ELR (cell line): ENCODE results near the gene ZNF845.
A peak's percentile ranks its signal among the peaks of the same experiment; 100 is the strongest.
"Not testable (repeated sequence)": the region's sequence is repeated elsewhere in the genome, so short reads cannot be mapped to it uniquely, and the experiment has no call there.

ENCODE experiments used
- DNase-seq: peaks from one replicate; pipeline ENCODE4 v3.0.0-alpha.2; 2015; ENCODE audit warnings: low read depth

Gene ZNF845

DNA sequence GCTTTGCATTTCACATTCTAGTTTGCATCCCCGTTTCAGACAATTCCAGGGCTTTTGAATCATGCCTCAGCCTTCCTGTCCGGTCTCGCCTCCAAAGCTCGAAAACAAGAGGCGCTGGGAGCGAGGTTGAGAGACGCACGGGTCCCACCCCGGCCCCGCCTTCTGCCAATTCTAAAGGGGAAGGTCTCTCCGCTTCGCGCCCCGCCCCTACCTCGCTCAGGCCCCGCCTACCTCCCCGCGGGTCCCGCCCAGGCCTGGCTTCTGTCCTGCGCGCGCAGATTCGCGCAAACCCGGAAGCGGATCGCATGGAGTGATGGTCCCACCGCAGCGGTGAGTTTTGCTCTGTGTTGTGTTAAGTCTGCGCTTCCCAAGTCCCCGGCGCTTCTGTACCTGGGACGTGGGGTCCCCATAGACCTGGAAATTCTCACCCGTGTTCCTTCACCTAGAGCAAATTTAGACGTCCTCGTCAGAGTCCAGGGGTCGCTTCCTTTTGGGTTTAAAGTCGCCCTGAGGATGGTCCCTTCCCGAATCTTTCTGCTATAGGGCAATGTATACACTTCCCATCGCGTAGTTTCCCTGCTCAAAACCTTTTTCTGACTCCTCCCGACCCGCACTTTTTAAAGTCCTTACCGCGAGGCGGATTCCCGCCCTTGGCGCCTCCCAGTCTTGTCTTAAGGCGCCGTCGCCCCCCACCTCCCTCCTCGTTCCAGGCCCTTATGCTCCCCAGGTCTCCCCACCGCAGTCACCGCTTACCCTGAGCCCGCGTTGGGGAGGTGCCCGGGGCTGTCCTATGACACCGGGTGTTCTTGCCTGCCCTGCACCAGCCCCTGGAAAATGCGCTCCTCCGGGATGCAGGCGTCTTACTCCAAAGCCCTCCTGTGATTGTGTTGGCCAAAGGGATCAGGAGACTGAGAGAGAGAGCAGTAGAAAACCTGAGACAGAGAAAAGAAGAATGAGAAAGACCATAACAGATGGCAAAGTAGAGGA, at the start of gene ZNF845:
Gene ZNF845, plus strand, starts transcription at position 287 of the 987 bp plus-strand sequence. CDS start 7,559 bp downstream, outside the sequence.
- DNase-seq = peak; percentile 93

DNA sequence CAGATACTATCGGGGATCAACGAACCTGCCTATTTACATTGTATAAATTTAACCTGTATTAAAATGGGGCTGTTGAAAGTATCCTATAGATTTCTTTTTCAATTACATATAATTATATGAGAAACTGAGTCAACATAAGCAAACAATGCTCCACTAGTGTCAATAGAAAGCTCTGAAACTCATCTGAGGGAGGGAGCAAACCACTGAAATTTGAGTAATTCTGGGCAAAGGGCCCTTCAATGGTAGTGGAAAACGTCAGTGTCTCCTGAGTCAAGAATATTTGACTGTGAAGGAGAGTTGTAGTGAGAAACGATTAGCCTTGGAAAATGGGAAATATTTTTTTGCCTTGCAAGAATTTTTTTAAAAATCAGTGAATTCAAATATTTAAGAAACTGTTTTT, 48.5 kb upstream of the ZNF845 start:
- DNase-seq = no peak

DNA sequence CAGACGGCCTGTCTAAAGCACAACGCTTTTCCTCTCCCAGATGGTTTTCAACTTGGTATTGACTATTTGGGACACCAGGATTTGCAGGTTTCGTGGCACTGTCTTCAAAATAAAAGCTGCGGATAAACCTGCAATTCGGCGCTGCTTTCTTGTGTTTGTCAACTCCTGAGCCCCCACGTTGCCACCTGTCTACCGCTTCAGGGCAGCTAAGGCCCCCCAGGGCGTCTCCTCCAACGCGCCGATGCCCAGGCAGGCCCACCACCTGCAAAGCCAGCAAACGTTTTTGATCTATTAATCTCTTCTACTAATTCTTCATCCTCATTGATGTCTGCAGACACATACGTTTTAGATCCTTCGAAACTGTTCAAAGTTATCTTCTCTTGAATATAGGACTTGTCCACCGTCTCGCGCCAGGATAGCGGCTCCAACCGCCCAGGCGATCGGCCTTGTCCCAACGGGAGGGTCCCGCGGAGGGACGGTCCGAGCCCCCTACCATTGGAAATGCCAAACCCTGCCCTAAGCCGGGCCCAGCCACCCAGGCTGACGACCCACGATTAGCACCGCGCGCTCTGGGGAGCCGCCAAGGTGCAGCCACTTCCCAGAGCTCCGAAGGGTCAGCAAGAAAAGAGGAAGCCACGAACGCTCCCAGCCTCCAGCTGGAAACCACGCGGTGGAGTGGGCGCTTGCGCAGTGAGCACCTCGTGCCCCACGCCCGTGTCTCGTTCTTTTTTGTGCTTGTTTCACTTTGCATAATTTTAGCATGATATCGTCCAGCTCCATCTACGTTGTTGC, 42.6 kb upstream of the ZNF845 start:
- DNase-seq = no peak

DNA sequence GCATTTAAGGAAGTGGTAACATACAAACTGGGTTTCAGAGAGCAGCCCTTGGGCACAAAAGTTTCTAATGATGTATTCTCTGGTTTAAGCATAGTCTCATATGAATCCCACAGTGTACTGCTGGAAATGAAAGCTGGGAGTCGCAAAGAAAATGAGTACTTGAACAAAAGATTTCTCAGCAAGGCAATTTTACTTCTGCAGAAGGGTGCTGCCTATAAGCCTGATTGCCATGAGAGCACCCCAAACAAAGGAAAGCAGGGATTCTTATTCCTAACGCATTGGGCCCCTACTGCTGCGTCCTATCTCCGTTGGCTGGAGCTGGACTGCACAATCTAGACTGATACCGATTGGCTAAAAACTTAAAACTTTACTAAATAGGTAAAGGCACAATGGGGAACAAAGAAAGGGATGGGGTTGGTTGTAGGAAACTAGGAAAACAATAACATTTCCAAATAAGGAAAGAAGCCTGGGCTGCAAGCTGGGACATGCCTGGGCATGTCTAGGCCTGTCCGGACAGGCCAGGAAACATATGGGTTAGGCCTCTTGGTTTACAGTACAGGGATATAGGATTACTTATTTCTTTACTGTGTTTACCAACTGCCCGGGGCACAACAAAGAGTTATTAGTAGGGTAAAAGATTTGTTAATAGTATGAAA, 38.6 kb upstream of the ZNF845 start:
- no peak for DNase-seq

DNA sequence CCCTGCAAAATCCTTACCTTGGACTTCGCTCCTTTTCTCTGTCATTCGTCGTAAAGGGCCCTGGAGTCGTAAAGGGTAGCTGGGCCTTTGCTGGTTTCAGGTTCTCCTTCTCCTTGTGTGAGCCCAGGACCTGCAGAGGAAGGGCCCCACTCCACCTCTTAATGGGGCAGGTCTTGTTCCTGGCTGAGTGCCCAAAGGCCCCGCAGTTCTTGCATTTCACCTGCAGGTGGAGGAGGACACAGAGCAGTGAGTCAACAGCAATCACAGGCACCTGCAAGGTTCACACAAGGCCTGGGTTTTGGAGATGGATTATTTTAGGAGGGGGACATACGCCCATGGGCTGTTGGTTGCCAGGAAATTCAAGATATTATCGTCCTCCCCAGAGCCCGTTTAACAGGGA, 32.2 kb upstream of the ZNF845 start:
- DNase-seq = not testable (repeated sequence)

DNA sequence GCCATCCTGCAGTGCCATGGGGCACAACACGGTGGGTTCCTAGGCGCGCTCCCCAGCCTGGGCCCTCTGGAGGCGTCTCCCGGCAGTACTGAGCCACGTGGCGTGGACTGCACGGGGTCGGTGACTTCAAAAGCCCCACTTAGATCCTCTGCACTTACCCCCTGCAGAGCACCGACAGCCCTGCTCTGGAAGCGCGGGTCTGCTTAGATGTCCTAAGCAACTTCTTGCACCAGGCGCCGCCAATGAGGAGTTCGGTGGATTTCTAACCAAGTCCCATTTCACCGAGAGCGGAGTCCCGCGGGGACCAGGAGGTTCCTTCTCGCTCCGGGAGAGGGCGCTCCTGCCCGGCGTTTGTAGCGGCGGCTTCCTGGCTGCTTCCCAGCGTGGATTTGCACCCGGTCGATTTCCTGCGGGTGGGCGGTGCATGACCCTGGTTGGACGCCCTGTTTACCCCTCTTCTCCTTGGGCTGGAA, 25.2 kb upstream of the ZNF845 start:
- DNase-seq = no peak

DNA sequence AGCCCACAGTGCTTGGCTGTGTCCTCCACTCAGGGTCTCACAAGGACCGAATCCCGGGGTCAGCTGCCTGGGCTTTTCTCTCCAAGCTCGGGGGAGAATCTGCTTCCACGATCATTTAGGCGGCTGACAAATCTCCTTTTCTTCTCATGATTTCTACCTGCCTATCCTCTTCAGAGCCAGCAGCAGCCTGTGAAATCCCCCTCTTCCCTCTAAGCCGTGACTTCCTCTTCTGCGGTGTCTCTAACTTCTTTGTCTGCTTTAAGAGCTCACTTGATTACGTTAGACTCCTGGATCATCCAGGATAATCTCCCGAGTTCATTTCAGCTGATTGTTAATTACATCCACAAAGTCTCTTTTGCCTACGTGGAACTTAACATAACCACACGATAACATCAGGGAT, 22.5 kb upstream of the ZNF845 start:
- DNase-seq = no peak

DNA sequence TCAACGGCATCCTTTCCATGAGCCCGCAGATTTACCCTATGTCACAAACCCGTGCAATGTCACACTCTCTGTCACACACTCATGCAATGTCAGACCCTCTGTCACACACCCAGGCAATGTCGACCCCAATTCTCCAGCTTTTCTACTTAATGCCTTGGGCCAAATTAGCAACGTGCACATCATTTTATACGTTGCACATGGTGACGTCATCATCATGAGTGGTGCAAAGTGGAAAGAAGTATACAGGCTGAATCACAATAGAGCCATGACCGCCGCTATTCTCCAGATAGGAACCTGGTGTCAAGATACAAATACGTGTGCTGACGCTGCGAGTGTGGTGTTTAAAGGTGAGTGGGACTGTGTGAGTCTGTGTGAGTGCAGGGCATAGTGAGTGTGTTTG, 21.7 kb upstream of the ZNF845 start:
- no peak for DNase-seq

DNA sequence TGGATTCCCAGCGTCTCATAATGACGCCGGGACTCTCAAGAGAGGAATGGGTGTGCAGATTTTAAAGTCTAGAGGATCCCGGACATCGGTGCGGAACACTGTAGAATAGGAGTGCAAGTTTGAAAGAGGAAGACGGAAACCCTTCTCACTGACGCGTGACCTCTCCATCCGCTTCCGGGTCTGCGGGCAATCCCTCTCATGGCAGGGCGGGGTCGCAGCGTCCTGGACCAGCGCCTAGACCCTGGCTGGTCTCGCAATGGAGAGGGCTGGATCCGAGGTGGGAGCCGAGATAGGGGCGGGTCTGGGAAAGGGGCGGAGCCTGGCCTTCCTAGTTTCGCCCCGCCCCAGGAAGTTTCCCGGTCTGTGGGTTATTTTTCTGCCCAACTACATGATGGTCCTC, 4.6 kb upstream of the ZNF845 start:
- no peak for DNase-seq

DNA sequence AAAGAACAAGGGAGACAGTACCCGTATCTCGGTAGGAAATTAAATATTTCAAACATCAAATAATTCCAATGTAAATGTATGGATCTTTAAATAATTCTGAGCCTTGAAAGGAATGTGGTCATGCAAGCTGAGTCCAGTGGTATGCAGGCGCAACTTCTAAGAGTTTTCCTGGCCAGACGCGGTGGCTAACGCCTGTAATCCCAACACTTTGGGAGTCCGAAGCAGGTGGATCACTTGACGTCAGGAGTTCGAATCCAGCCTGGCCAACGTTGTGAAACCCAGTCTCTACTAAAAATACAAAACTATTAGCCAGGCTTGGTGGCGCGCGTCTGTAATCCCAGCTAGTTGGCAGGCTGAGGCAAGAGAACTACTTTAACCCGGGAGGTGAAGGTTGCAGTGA, 1.1 kb upstream of the ZNF845 start:
- DNase-seq = no peak

DNA sequence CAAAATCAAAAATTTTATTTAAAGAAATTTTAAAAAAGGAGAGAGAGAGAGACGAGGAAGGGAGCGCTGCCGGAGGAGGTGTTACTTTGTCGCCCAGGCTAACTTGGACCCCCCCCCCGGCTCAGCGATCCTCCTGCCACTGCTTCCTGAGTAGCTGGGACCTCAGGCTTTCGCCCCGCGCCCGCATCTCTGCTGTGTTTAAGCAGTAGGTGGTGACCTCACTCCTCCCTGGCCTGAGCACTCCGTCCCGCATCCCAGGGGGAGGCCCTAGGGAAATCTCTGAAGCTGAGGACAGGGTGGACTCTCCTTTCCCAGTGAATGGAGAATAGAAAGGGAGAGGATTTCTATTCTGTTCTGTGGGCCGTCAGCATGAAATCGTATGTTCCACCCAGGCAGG, 485 bp upstream of the ZNF845 start:
- DNase-seq = peak; percentile 74

DNA sequence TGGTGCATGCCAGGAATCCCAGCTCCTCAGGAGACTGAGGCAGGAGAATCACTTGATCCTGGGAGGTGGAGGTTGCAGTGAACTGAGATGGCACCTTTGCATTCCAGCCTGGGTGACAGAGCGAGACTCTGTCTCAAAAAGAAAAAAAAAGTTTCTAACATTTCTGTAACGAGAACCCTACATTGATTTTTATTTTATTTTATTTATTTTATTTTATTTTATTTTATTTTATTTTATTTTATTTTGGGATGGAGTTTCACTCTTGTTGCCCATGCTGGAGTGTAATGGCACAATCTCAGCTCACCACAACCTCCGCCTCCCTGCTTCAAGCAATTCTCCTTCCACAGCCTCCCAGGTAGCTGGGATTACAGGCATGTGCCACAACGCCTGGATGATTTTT, 10.9 kb downstream of the ZNF845 start:
- not testable (repeated sequence) for DNase-seq

DNA sequence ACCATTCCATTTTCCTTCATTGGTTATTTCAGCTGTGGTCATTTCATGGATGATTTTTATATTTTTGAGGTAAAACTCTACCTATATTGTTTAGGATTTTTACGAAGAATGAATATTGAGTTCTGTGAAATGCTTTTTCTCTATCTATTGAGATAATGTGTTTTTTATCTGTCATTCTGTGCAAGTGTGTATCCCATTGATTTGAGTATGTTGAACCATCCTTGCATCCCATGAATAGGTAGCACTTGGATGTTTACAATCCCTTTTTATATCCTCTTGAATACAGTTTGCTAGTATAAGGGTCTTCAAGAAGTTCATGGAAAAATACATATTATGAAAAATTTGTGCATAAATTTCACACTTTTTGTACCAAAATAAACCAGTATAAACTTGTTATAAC, 22.2 kb downstream of the ZNF845 start:
- DNase-seq = no peak

DNA sequence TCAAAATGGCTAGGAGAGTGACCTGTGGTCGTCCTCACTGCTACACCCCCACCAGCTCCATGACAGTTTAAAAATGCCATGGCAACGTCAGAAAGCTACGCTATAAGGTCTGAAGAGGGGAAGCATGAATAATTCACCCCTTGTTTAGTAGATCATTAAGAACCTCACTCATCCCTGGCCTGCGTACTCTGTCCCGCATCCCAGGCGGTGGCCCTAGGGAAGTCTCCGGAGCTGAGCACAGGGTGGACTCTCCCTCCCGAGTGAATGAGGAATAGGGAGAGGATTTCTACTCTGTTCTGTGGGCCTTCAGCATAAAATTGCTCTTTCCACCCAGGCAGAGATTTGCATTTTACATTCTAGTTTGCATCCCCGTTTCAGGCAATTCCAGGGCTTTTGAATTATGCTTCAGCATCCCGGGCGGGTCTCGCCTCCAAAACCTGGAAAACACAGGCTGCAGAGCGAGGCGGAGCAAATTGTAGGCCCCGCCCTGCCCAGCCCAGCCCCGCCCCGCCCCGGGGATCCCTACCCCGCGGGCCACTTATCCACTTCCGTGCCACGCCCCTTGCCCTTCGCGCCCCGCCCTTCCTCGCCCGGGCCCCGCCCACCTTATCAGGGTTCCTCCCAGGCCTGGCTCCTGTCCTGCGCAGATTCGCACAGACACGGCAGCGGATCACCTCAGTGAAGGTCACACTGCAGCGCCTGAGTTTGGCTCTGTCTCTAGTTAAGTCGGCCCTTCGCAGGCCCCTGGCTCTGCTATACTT, 24.5 kb downstream of the ZNF845 start:
- DNase-seq = no peak

DNA sequence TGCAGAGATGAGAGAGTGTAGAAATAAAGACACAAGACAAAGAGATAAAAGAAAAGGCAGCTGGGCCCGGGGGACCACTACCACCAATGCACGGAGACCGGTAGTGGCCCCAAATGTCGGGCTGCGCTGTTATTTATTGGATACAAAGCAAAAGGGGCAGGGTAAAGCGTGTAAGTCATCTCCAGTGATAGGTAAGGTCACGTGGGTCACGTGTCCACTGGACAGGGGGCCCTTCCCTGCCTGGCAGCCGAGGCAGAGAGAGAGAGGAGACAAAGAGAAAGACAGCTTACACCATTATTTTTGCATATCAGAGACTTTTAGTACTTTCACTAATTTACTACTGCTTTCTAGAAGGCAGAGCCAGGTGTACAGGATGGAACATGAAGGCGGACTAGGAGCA, 26.5 kb downstream of the ZNF845 start:
- DNase-seq = not testable (repeated sequence)

DNA sequence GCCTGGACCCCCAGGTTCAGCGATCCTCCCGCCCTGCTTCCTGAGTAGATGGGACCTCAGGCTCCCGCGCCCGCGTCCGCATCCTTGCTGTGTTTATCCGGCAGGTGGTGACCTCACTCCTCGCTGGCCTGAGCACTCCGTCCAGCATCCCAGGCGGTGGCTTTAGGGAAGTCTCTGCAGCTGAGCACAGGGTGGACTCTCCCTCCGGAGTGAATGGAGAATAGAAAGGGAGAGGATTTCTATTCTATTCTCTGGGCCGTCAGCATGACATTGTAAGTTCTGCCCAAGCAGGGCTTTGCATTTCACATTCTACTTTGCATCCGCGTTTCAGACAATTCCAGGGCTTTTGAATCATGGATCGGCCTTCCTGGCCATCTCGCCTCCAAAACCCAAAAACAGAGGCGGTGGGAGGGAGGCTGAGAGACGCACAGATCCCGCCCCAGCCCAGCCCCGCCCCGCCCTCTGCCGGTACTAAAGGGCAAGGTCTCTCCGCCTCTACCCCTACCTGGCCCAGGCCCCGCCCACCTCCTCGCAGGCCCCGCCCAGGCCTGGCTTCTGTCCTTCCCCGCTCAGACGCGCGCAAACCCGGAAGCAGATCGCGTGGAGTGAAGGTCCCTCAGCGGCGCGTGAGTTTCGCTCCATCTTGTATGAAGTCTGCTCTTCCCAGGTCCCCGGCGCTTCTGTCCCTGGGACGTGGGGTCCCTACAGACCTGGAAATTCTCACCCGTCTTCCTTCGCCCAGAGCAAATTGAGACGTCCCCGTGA, 31.8 kb downstream of the ZNF845 start, which contains the start of gene ZNF525:
Gene ZNF525, plus strand, starts transcription at position 572 of the 765 bp plus-strand sequence. CDS start 6,577 bp downstream, outside the sequence.
- DNase-seq = peak; percentile 83

DNA sequence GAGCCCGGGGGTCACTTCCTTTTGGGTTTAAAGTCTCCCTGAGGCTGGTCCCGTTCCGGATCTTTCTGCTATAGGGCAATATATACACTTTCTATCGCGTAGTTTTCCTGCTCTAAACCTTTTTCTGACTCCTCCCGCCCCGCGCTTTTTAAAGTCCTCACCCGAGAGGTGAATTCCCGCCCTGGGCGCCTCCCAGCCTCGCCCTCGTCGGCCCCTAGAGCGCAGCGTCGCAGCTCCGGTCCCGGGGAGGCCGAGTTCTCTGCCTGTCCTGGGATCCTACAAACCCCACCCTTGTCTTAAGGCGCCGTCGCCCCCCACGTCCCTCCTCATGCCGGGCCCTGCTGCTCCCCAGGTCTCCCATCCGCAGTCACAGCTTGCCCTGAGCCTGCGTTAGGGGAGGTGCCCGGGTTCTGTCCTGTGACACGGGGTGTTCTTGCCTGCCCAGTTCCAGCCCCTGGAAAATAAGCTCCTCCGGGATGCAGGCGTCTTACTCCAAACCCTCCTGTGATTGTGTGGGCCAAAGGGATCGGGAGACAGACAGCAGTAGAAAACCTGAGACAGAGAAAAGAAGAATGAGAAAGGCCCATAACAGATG, 32.4 kb downstream of the ZNF845 start:
- peak; percentile 48 for DNase-seq

DNA sequence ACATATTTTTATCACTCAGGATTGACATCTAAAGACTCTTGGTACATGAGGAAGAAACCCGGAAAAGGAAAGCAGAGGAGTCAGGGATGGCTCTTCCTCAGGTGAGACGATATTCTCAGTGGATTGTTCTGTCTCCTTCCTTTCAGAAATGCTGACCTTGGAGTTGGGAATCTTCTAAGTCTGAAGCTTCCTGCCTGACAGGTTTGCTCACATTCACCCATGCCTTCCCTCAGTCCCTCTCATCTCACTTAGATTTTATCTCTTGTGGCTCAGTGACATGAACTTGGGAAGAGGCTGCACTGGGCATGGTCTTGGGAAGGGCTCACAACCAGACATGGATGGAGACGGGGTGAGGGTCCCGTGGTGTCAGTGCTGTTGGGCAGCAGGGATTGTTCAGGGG, 38.6 kb downstream of the ZNF845 start:
- no peak for DNase-seq

DNA sequence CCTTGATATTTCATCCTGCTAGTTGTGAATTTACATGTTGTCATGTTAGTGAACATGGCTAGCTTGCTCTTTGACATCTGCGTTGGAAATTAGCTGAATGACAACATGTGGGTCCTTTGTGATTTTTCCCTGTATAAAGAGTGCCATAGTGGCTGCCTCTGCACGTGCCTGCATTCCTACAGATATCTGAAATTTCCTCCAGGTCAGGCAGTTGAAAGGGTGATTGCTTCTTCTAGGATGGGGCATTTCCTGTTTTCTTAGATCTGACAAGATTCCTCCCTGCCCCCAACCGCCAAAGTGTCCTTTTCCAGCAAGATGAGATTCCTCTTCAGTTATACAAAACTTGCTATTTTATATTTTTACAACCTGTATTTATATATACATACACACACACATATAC, 40.7 kb downstream of the ZNF845 start:
- DNase-seq = no peak

DNA sequence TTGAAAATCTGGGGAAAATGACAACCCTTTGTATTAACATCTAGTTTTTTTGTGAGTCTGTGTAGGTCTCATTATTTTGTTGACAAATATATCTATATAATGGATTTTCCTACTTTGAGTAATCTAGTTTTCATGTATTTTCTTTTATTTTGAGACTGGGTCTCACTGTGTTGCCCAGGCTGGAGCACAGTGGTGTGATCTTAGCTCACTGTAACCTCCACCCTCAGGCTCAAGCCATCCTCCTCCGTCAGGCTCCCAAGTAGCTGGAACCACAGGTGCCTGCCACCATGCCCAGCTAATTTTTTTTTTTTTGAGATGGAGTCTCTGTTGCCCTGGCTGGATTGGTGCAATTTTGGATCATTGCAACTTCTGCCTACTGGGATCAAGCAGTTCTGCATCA, 41.2 kb downstream of the ZNF845 start:
- no peak for DNase-seq
